Left lobe of liver (tissue), 2 donors: Measurements from ENCODE around the gene RABEPK. TPM values are rescaled to one million over a fixed set of nuclear protein-coding genes. Genes with fewer than 3 reads are reported as not detected.
"Not testable (repeated sequence)": the region's sequence is repeated elsewhere in the genome, so short reads cannot be mapped to it uniquely, and the experiment has no call there.

Experiments
- ATAC-seq: fragments of 200-7000 bp; cut with Tn5 transposase; one replicate; pipeline ENCODE4 v1.9.1; 2020; ENCODE audit warnings: mild to moderate bottlenecking, moderate library complexity
- DNase-seq: peaks from one replicate; pipeline ENCODE4 v3.0.0-alpha.2; 2020; ENCODE audit warnings: low spot score
- total RNA-seq: library from RNA; stranded (reverse); gene quantifications from one replicate; pipeline ENCODE4 v1.2.1, GENCODE V29; 2021
- donor health status: DM: no; HTN: no; CAD: no; lungs with moderate emphysema.
- donor health status: DM: no; HTN: yes; CAD: no.

Gene RABEPK
- total RNA-seq, 1 donor from 2014 or later: 22.9 TPM

GRCh38 chr9:125241863-125242739 lies 41.8 kb downstream of the RABEPK start:
- ATAC-seq (peak; percentile 30), DNase-seq (no peak)

GRCh38 chr9:125243792-125244260 lies 43.5 kb downstream of the RABEPK start:
- ATAC-seq: no peak
- DNase-seq: no peak

- ATAC-seq: no peak
- DNase-seq: no peak
These were observed 45.9 kb downstream of the RABEPK start for GRCh38 chr9:125246261-125246667.

GRCh38 chr9:125254231-125254630 lies 53.9 kb downstream of the RABEPK start:
- ATAC-seq: no peak

GRCh38 chr9:125255781-125256391 lies 55.5 kb downstream of the RABEPK start:
- ATAC-seq (no peak), DNase-seq (no peak)

More at GRCh38 chr9:125254231-125254630, 53.9 kb downstream of the RABEPK start:
- no peak for DNase-seq

- ATAC-seq (no peak), DNase-seq (no peak)
These were observed 57.9 kb downstream of the RABEPK start for GRCh38 chr9:125258160-125258785.

- no peak for ATAC-seq
- no peak for DNase-seq
These were observed 58.6 kb downstream of the RABEPK start for GRCh38 chr9:125258832-125259534.

GRCh38 chr9:125260561-125260960 lies 60.2 kb downstream of the RABEPK start:
- ATAC-seq (no peak), DNase-seq (no peak)

GRCh38 chr9:125261501-125262293 lies 61.4 kb downstream of the RABEPK start, which contains the start of gene GAPVD1:
GAPVD1 (plus strand) TSS chr9:125261826; CDS start chr9:125298922, 37,096 bp downstream.
- DNase-seq (peak; percentile 92), ATAC-seq (peak; percentile 99)

- no peak for ATAC-seq
These were observed 62.1 kb downstream of the RABEPK start for GRCh38 chr9:125262294-125262991.

GRCh38 chr9:125264068-125264467 lies 63.7 kb downstream of the RABEPK start:
- not testable (repeated sequence) for DNase-seq, ATAC-seq

More at GRCh38 chr9:125262294-125262991, 62.1 kb downstream of the RABEPK start:
- no peak for DNase-seq

GRCh38 chr9:125268394-125269013 lies 68.2 kb downstream of the RABEPK start:
- ATAC-seq (no peak), DNase-seq (no peak)

GRCh38 chr9:125269014-125269397 lies 68.7 kb downstream of the RABEPK start:
- ATAC-seq: no peak
- DNase-seq: no peak

GRCh38 chr9:125271081-125271480 lies 70.7 kb downstream of the RABEPK start:
- ATAC-seq: no peak

GRCh38 chr9:125272697-125273096 lies 72.4 kb downstream of the RABEPK start:
- no peak for DNase-seq
- peak; percentile 87 for ATAC-seq

More at GRCh38 chr9:125271081-125271480, 70.7 kb downstream of the RABEPK start:
- no peak for DNase-seq

GRCh38 chr9:125276771-125277170 lies 76.4 kb downstream of the RABEPK start:
- DNase-seq: no peak
- ATAC-seq: no peak

GRCh38 chr9:125277411-125277810 lies 77.1 kb downstream of the RABEPK start:
- DNase-seq (no peak), ATAC-seq (no peak)

GRCh38 chr9:125280945-125281344 lies 80.6 kb downstream of the RABEPK start:
- DNase-seq (no peak), ATAC-seq (no peak)
